A549 (cell line): Measurements from ENCODE around the gene KRTAP10-9. TPM values are rescaled to one million over a fixed set of nuclear protein-coding genes. Genes with fewer than 3 reads are reported as not detected.

Experiments used
- ATAC-seq, 2 experiments: fragments of 200-7000 bp in 1 of 2; fragments of >200 bp in 1 of 2; cut with Nextera tagmentation in 1 of 2; cut with Tn5 transposase in 1 of 2; 3 replicates each; pipeline versions ENCODE4 v1.8.0 to v1.9.1; 2018 to 2020; ENCODE audit warnings: mild to moderate bottlenecking in 1 of 2, moderate library complexity in 1 of 2
- CTCF ChIA-PET: fragments of 300-600 bp; sonication (Branson Sonifier 250); formaldehyde crosslinking; extraction: SDS; loops from one replicate; lab custom pipeline; 2021; ENCODE audit warnings: antibody characterized with exemption, inconsistent platforms; lab: Yijun Ruan, JAX
- POLR2A ChIA-PET: fragments of 350-600 bp; formaldehyde crosslinking; extraction: SDS; loops from one replicate; lab custom pipeline; 2021; ENCODE audit warnings: antibody characterized with exemption, inconsistent platforms; lab: Yijun Ruan, JAX
- DNase-seq, 2 experiments: peaks; one replicate each; pipeline versions ENCODE4 v3.0.0 to v3.0.0-alpha.2; 2011 to 2016; ENCODE audit warnings: low read depth in 1 of 2, low spot score in 1 of 2
- FAIRE-seq: peaks from 2 replicates; lab custom pipeline; 2011; peaks lifted over from hg19 to GRCh38; lab: Jason Lieb, UNC
- H3K27ac ChIP-seq, 2 experiments: fragments of >200 bp; sonication (Bioruptor Twin); formaldehyde crosslinking; 3 replicates each; pipeline ENCODE4 v1.5.1; 2016 to 2017
- H3K4me1 ChIP-seq: fragments of >200 bp; sonication (Bioruptor Twin); formaldehyde crosslinking; 3 replicates; pipeline ENCODE4 v1.6.1; 2016
- H3K4me2 ChIP-seq: fragments of >200 bp; sonication (Bioruptor Twin); formaldehyde crosslinking; 3 replicates; pipeline ENCODE4 v1.6.1; 2016
- H3K4me3 ChIP-seq: fragments of >200 bp; sonication (Bioruptor Twin); formaldehyde crosslinking; 3 replicates; pipeline ENCODE4 v1.5.1; 2016
- H3K9me3 ChIP-seq: fragments of >200 bp; sonication (Bioruptor Twin); formaldehyde crosslinking; 3 replicates; pipeline ENCODE4 v1.6.1; 2016
- CEBPB ChIP-seq, 2 experiments: fragments of >200 bp in 1 of 2; sonication (Bioruptor Twin) in 1 of 2; formaldehyde crosslinking in 1 of 2; IDR thresholded peaks; 2 replicates each; pipeline ENCODE4 v1.6.1; 2012 to 2016
- CHD2 ChIP-seq: fragments of 150-350 bp; IDR thresholded peaks from 2 replicates; pipeline ENCODE4 v1.6.1; 2014; ENCODE audit warnings: low read length; ENCODE audit not compliant: partially characterized antibody
- CHD4 ChIP-seq: fragments of 200-600 bp; sonication (generic); IDR thresholded peaks from 2 replicates; pipeline ENCODE4 v1.6.1; 2016; ENCODE audit warnings: antibody characterized with exemption, mild to moderate bottlenecking, borderline replicate concordance
- FOSL2 ChIP-seq, 2 experiments: fragments of 450-650 bp in 1 of 2; fragments of >200 bp in 1 of 2; sonication (Bioruptor Twin) in 1 of 2; formaldehyde crosslinking; IDR thresholded peaks; 2 replicates each; pipeline versions ENCODE4 v1.5.0 to v1.6.1; 2016 to 2020; ENCODE audit warnings: mild to moderate bottlenecking in 1 of 2, moderate library complexity in 1 of 2
- HES2 ChIP-seq: fragments of >200 bp; sonication (Bioruptor Twin); formaldehyde crosslinking; IDR thresholded peaks from 2 replicates; pipeline ENCODE4 v1.6.1; 2016
- HEYL ChIP-seq: fragments of 250-450 bp; sonication (Bioruptor Pico); IDR thresholded peaks from 2 replicates; pipeline ENCODE4 v1.8.0; 2021; ENCODE audit warnings: mild to moderate bottlenecking, moderate library complexity
- HOXB5 ChIP-seq: fragments of 250-450 bp; sonication (Bioruptor Pico); IDR thresholded peaks from 2 replicates; pipeline ENCODE4 v1.5.0; 2020; ENCODE audit warnings: mild to moderate bottlenecking, moderate library complexity
- JUNB ChIP-seq: fragments of >200 bp; sonication (Bioruptor Twin); formaldehyde crosslinking; IDR thresholded peaks from 2 replicates; pipeline ENCODE4 v1.6.1; 2016
- KDM1A ChIP-seq: fragments of 200-600 bp; sonication (generic); IDR thresholded peaks from 2 replicates; pipeline ENCODE4 v1.6.1; 2016; ENCODE audit warnings: low read depth, mild to moderate bottlenecking
- MAFK ChIP-seq: fragments of 450-650 bp; IDR thresholded peaks from 2 replicates; pipeline ENCODE4 v1.6.1; 2014; ENCODE audit not compliant: partially characterized antibody
- NFE2L2 ChIP-seq: fragments of 150-350 bp; conservative IDR thresholded peaks from 2 replicates; pipeline ENCODE4 v1.6.1; 2014; ENCODE audit warnings: low read length
- NPAS2 ChIP-seq: fragments of 250-450 bp; sonication (Bioruptor Pico); IDR thresholded peaks from 2 replicates; pipeline ENCODE4 v1.8.0; 2022; ENCODE audit warnings: mild to moderate bottlenecking, moderate library complexity, borderline replicate concordance
- NR3C1 ChIP-seq: fragments of >200 bp; sonication (Bioruptor Twin); formaldehyde crosslinking; IDR thresholded peaks from 3 replicates; pipeline ENCODE4 v1.6.1; 2017
- POLR2AphosphoS2 ChIP-seq: conservative IDR thresholded peaks from 2 replicates; pipeline ENCODE4 v1.6.1; 2012; ENCODE audit warnings: low read length, improper control_type of control experiment, inconsistent platforms
- RAD21 ChIP-seq, 2 experiments: fragments of >200 bp in 1 of 2; sonication (Bioruptor Twin) in 1 of 2; formaldehyde crosslinking in 1 of 2; IDR thresholded peaks in 1 of 2; conservative IDR thresholded peaks in 1 of 2; 2 replicates in 1 of 2; 3 replicates in 1 of 2; pipeline ENCODE4 v1.6.1; 2012 to 2018; ENCODE audit warnings: inconsistent platforms in 1 of 2
- RARB ChIP-seq: fragments of 250-450 bp; sonication (Bioruptor Pico); IDR thresholded peaks from 2 replicates; pipeline ENCODE4 v1.8.0; 2021; ENCODE audit warnings: mild to moderate bottlenecking, moderate library complexity
- RCOR1 ChIP-seq: fragments of 150-350 bp; IDR thresholded peaks from 2 replicates; pipeline ENCODE4 v1.6.1; 2014; ENCODE audit warnings: antibody characterized with exemption, low read length, low read depth
- RNF2 ChIP-seq: fragments of 200-600 bp; sonication (generic); IDR thresholded peaks from 2 replicates; pipeline ENCODE4 v1.6.1; 2016; ENCODE audit warnings: low read depth, mild to moderate bottlenecking, antibody characterized with exemption, moderate library complexity, borderline replicate concordance
- SMC3 ChIP-seq: fragments of >200 bp; sonication (Bioruptor Twin); formaldehyde crosslinking; IDR thresholded peaks from 3 replicates; pipeline ENCODE4 v1.6.1; 2018; ENCODE audit warnings: inconsistent platforms
- SREBF2 ChIP-seq: fragments of 450-650 bp; IDR thresholded peaks from 2 replicates; pipeline ENCODE4 v1.6.1; 2014; ENCODE audit warnings: mild to moderate bottlenecking, moderate library complexity
- ZC3H11A ChIP-seq: fragments of 450-650 bp; IDR thresholded peaks from 2 replicates; pipeline ENCODE4 v1.6.1; 2014; ENCODE audit warnings: antibody characterized with exemption, mild to moderate bottlenecking
- ZNF302 ChIP-seq: fragments of 250-450 bp; sonication (Bioruptor Pico); IDR thresholded peaks from 2 replicates; pipeline ENCODE4 v1.9.0; 2021; ENCODE audit warnings: inconsistent platforms, mild to moderate bottlenecking, moderate library complexity
- WGBS: methylation state at CpG from one replicate; pipeline ENCODE4 v1.1.6; 2017; ENCODE audit errors: missing lambda C conversion rate; 5-methylcytosine and 5-hydroxymethylcytosine counted together
- polyA plus RNA-seq, 4 experiments: library from polyadenylated mRNA; depleted of rRNA in 3 of 4; stranded (reverse); fragments of >200 nt; fragmentation: RNase III in 1 of 4; extraction: RNeasy Plus Mini Kit Qiagen cat#74134 plus additional on column Dnase treatment in 1 of 4; gene quantifications; 2 replicates in 3 of 4; 3 replicates in 1 of 4; pipeline ENCODE4 v1.2.3, GENCODE V29; 2011 to 2017
- TF ChIP-seq, protein P1 (sequence below): fragments of 250-450 bp; sonication (Bioruptor Pico); IDR thresholded peaks from 2 replicates; pipeline ENCODE4 v1.5.0; 2021; ENCODE audit warnings: mild to moderate bottlenecking, moderate library complexity, borderline replicate concordance
- TF ChIP-seq, protein P2 (sequence below): fragments of >200 bp; sonication (Bioruptor Twin); formaldehyde crosslinking; IDR thresholded peaks from 3 replicates; pipeline ENCODE4 v1.5.1; 2016

The KRTAP10-9 gene
- polyA plus RNA-seq, 2 of the 4 experiments (the other 2 are of a cell fraction): not detected

DNA sequence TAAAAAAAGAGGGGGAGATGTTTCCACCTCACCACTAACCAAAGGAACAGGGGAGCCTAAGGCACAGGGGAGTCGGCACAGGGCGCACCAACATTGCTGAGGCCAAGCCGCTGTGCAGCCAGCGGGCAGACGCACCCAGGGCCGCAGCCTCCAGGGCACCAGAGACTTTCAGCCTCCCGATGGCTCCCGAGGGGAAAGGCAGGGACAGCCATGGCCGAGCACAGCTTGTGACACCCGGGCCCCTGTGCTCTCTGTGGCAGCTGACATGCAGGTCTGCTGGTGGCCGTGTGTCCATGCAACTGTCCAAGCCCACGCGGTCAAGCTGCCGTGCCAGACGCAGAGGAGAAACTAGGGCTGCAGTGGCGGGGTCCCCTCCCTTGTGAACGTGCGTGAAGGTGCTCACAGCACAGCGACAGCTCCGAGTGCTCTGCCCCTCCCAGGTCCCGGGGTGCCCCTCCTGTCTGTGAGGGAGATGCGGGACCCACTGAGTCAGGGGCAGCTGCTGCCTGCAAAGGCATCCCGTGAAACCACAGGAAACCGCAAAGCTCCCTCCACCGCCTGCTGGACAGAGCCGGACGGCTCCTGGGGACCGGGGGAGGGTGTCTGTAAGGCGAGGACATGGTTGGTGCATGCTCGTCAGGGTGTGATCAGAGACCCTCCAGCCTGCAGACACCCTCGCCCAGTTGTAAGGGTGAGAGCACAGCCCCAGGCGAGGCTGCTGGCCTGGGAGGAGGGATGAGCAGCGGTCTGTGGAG is 21.8 kb downstream of the KRTAP10-9 start:
- Histone ChIP-seq H3K4me3 (no peak overlapping the region), H3K9me3 (0 out of 3 replicates have a peak, but pooled peaks cover 3% of the 10 kb centered on the region), H3K27ac (no peak overlapping the region), H3K4me2 (no peak overlapping the region), H3K4me1 (no peaks in the 10 kb centered on the region)
- DNase-seq (no peak), FAIRE-seq (no peak), ATAC-seq (no peak)
- CTCF ChIA-PET: no interaction called here
- TF ChIP-seq CHD4 (no peak), HES2 (no peak), RAD21 (conservative IDR thresholded peaks at IDR 0.05 in 1 of 2, IDR thresholded peaks at IDR 0.05 in 1 of 2) (no peak), KDM1A (no peak), RCOR1 (no peak), JUNB (no peak), NR3C1 (no peak), ZNF302 (CRISPR knock-in tag) (no peak), HOXB5 (CRISPR knock-in tag) (no peak), POLR2AphosphoS2 (no peak), RNF2 (no peak), MAFK (no peak), ZC3H11A (no peak)
- TF ChIP-seq, protein P1, sequence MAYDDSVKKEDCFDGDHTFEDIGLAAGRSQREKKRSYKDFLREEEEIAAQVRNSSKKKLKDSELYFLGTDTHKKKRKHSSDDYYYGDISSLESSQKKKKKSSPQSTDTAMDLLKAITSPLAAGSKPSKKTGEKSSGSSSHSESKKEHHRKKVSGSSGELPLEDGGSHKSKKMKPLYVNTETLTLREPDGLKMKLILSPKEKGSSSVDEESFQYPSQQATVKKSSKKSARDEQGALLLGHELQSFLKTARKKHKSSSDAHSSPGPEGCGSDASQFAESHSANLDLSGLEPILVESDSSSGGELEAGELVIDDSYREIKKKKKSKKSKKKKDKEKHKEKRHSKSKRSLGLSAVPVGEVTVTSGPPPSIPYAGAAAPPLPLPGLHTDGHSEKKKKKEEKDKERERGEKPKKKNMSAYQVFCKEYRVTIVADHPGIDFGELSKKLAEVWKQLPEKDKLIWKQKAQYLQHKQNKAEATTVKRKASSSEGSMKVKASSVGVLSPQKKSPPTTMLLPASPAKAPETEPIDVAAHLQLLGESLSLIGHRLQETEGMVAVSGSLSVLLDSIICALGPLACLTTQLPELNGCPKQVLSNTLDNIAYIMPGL (CRISPR knock-in tag): no peak
- 33% methylated on average over 6 of the region's 33 CpGs for WGBS
- POLR2A ChIA-PET: no interaction called here

- no peak for DNase-seq
- no peak for ATAC-seq
- H3K9me3 ChIP-seq: no peaks in the 10 kb centered on the region
- 56% methylated on average over 9 of the region's 18 CpGs for WGBS
- H3K4me3 ChIP-seq: no peak overlapping the region
- no peaks in the 10 kb centered on the region for H3K4me1 ChIP-seq
- no peak for FAIRE-seq
- H3K27ac ChIP-seq: no peak overlapping the region
- CTCF ChIA-PET: no interaction called here
- POLR2A ChIA-PET: interaction anchor here (0.7 kb wide), 1 partner anchor 23 kb away, joined by 3 read pairs; no protein-coding TSS in a partner anchor
- H3K4me2 ChIP-seq: no peak overlapping the region
- TF ChIP-seq SREBF2: no peak
- no peak for TF ChIP-seq CEBPB (IDR thresholded peaks at IDR 0.05)
- no peak for TF ChIP-seq SMC3
- no peak for TF ChIP-seq CHD2
- no peak for TF ChIP-seq HEYL
- TF ChIP-seq, protein P1 (CRISPR knock-in tag): no peak
- TF ChIP-seq HOXB5 (CRISPR knock-in tag): no peak
- TF ChIP-seq, protein P2, sequence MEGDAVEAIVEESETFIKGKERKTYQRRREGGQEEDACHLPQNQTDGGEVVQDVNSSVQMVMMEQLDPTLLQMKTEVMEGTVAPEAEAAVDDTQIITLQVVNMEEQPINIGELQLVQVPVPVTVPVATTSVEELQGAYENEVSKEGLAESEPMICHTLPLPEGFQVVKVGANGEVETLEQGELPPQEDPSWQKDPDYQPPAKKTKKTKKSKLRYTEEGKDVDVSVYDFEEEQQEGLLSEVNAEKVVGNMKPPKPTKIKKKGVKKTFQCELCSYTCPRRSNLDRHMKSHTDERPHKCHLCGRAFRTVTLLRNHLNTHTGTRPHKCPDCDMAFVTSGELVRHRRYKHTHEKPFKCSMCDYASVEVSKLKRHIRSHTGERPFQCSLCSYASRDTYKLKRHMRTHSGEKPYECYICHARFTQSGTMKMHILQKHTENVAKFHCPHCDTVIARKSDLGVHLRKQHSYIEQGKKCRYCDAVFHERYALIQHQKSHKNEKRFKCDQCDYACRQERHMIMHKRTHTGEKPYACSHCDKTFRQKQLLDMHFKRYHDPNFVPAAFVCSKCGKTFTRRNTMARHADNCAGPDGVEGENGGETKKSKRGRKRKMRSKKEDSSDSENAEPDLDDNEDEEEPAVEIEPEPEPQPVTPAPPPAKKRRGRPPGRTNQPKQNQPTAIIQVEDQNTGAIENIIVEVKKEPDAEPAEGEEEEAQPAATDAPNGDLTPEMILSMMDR: no peak
- no peak for TF ChIP-seq RARB (CRISPR knock-in tag)
- TF ChIP-seq NFE2L2: no peak
- no peak for TF ChIP-seq FOSL2 (IDR thresholded peaks at IDR 0.05)
- TF ChIP-seq FOSL2 (CRISPR knock-in tag; IDR thresholded peaks at IDR 0.05): no peak
- TF ChIP-seq NPAS2 (CRISPR knock-in tag): no peak
Measured at GRCh38 chr21:44649521-44650100, 22.7 kb downstream of the KRTAP10-9 start.
